HepG2 (cell line): ENCODE data around the gene TUBGCP6. TPM values are rescaled to one million over a fixed set of nuclear protein-coding genes. Genes with fewer than 3 reads are reported as not detected.

Source experiments
- HIC2 ChIP-seq: sonication (generic); formaldehyde crosslinking; IDR thresholded peaks from 2 replicates; pipeline ENCODE4 v1.9.0; 2022; ENCODE audit warnings: low read depth, missing genetic modification reagents
- KLF9 ChIP-seq: IDR thresholded peaks from 2 replicates; pipeline ENCODE4 v1.6.1; 2016; ENCODE audit warnings: low read depth
- KMT2B ChIP-seq: IDR thresholded peaks from 2 replicates; pipeline ENCODE4 v1.6.1; 2016; ENCODE audit warnings: missing genetic modification reagents, missing compliant biosample characterization
- MTF1 ChIP-seq: sonication (generic); formaldehyde crosslinking; IDR thresholded peaks from 2 replicates; pipeline ENCODE4 v1.5.0; 2020; ENCODE audit warnings: missing genetic modification reagents
- NFE2 ChIP-seq: sonication (generic); formaldehyde crosslinking; IDR thresholded peaks from 2 replicates; pipeline ENCODE4 v1.4.0; 2020; ENCODE audit warnings: missing genetic modification reagents
- PHB2 ChIP-seq: fragments of 450-650 bp; IDR thresholded peaks from 2 replicates; pipeline ENCODE4 v1.6.1; 2018; ENCODE audit not compliant: partially characterized antibody
- ZNF460 ChIP-seq: sonication (generic); formaldehyde crosslinking; IDR thresholded peaks from 2 replicates; pipeline ENCODE4 v1.5.1; 2020; ENCODE audit warnings: missing genetic modification reagents, mild to moderate bottlenecking, borderline replicate concordance
- ZNF691 ChIP-seq: sonication (generic); formaldehyde crosslinking; IDR thresholded peaks from 2 replicates; pipeline ENCODE4 v1.4.0; 2020; ENCODE audit warnings: missing genetic modification reagents, low read depth, mild to moderate bottlenecking, borderline replicate concordance
- ZNF775 ChIP-seq: sonication (generic); formaldehyde crosslinking; IDR thresholded peaks from 2 replicates; pipeline ENCODE4 v1.4.0; 2020; ENCODE audit warnings: missing genetic modification reagents, mild to moderate bottlenecking, moderate library complexity, borderline replicate concordance
- polyA plus RNA-seq, 8 experiments: library from polyadenylated mRNA; depleted of rRNA in 3 of 8; stranded (reverse) in 7 of 8; unstranded in 1 of 8; fragments of >200 nt; fragmentation: Illumina TruSeq in 4 of 8; extraction: Trizol in 4 of 8; gene quantifications; 2 replicates each; pipeline versions ENCODE4 v1.2.1 to v1.2.3, GENCODE V29; 2011 to 2016; ENCODE audit warnings: low read depth in 4 of 8, missing spikeins in 1 of 8, mixed read lengths in 1 of 8; ENCODE audit not compliant: insufficient read depth in 1 of 8
- total RNA-seq, 5 experiments: library from RNA; depleted of rRNA; stranded (reverse); fragments of >200 nt; fragmentation: Illumina TruSeq; extraction: Trizol; gene quantifications; 2 replicates each; pipeline ENCODE4 v1.2.3, GENCODE V29; 2016; ENCODE audit warnings: low read depth in 1 of 5
- TF ChIP-seq, protein P1 (sequence below): sonication (generic); formaldehyde crosslinking; IDR thresholded peaks from 2 replicates; pipeline ENCODE4 v1.5.1; 2020; ENCODE audit warnings: mild to moderate bottlenecking, missing genetic modification reagents, borderline replicate concordance
- TF ChIP-seq, protein P2 (sequence below): sonication (generic); formaldehyde crosslinking; conservative IDR thresholded peaks from 2 replicates; pipeline ENCODE4 v1.4.0; 2020; ENCODE audit warnings: missing genetic modification reagents
- TF ChIP-seq, protein P3 (sequence below), 2 experiments: fragments of 450-650 bp in 1 of 2; sonication (generic) in 1 of 2; formaldehyde crosslinking in 1 of 2; IDR thresholded peaks; 2 replicates each; pipeline versions ENCODE4 v1.6.1 to v1.8.0; 2016 to 2022; ENCODE audit warnings: antibody characterized with exemption in 1 of 2, mild to moderate bottlenecking in 1 of 2, missing genetic modification reagents in 1 of 2

The TUBGCP6 gene
- total and polyA plus RNA-seq, 2 of the 13 experiments (the other 11 are each of a cell fraction or from before 2014, with no cell fraction given), result 14.6 to 15.7 TPM

GRCh38 chr22:50201191-50202129, 43.4 kb downstream of the TUBGCP6 start (continued):
- TF ChIP-seq HIC2 (CRISPR knock-in tag) (no peak), ZNF460 (CRISPR knock-in tag) (no peak), KMT2B (no peak), PHB2 (no peak), KLF9 (CRISPR knock-in tag) (no peak), ZNF691 (no peak), ZNF775 (no peak), MTF1 (no peak), NFE2 (CRISPR knock-in tag) (no peak)
- TF ChIP-seq, protein P1, sequence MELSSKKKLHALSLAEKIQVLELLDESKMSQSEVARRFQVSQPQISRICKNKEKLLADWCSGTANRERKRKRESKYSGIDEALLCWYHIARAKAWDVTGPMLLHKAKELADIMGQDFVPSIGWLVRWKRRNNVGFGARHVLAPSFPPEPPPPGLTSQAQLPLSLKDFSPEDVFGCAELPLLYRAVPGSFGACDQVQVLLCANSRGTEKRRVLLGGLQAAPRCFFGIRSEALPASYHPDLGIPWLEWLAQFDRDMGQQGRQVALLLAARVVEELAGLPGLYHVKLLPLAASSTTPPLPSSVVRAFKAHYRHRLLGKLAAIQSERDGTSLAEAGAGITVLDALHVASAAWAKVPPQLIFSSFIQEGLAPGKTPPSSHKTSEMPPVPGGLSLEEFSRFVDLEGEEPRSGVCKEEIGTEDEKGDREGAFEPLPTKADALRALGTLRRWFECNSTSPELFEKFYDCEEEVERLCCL (CRISPR knock-in tag), result no peak
- TF ChIP-seq, protein P2, sequence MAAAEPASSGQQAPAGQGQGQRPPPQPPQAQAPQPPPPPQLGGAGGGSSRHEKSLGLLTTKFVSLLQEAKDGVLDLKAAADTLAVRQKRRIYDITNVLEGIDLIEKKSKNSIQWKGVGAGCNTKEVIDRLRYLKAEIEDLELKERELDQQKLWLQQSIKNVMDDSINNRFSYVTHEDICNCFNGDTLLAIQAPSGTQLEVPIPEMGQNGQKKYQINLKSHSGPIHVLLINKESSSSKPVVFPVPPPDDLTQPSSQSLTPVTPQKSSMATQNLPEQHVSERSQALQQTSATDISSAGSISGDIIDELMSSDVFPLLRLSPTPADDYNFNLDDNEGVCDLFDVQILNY, result no peak
- TF ChIP-seq, protein P3, sequence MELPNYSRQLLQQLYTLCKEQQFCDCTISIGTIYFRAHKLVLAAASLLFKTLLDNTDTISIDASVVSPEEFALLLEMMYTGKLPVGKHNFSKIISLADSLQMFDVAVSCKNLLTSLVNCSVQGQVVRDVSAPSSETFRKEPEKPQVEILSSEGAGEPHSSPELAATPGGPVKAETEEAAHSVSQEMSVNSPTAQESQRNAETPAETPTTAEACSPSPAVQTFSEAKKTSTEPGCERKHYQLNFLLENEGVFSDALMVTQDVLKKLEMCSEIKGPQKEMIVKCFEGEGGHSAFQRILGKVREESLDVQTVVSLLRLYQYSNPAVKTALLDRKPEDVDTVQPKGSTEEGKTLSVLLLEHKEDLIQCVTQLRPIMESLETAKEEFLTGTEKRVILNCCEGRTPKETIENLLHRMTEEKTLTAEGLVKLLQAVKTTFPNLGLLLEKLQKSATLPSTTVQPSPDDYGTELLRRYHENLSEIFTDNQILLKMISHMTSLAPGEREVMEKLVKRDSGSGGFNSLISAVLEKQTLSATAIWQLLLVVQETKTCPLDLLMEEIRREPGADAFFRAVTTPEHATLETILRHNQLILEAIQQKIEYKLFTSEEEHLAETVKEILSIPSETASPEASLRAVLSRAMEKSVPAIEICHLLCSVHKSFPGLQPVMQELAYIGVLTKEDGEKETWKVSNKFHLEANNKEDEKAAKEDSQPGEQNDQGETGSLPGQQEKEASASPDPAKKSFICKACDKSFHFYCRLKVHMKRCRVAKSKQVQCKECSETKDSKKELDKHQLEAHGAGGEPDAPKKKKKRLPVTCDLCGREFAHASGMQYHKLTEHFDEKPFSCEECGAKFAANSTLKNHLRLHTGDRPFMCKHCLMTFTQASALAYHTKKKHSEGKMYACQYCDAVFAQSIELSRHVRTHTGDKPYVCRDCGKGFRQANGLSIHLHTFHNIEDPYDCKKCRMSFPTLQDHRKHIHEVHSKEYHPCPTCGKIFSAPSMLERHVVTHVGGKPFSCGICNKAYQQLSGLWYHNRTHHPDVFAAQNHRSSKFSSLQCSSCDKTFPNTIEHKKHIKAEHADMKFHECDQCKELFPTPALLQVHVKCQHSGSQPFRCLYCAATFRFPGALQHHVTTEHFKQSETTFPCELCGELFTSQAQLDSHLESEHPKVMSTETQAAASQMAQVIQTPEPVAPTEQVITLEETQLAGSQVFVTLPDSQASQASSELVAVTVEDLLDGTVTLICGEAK (IDR thresholded peaks at IDR 0.05), result no peak
- TF ChIP-seq, protein P3 (CRISPR knock-in tag; IDR thresholded peaks at IDR 0.05), result no peak
